Fibroblast of the conjunctiva (primary cell): ENCODE results near the gene NUDC.
"Not testable (repeated sequence)": the region's sequence is repeated elsewhere in the genome, so short reads cannot be mapped to it uniquely, and the experiment has no call there.

ENCODE experiments used
- DNase-seq: peaks from one replicate; pipeline ENCODE4 v3.0.0-alpha.2; 2010; ENCODE audit warnings: low read depth

Gene NUDC

DNA sequence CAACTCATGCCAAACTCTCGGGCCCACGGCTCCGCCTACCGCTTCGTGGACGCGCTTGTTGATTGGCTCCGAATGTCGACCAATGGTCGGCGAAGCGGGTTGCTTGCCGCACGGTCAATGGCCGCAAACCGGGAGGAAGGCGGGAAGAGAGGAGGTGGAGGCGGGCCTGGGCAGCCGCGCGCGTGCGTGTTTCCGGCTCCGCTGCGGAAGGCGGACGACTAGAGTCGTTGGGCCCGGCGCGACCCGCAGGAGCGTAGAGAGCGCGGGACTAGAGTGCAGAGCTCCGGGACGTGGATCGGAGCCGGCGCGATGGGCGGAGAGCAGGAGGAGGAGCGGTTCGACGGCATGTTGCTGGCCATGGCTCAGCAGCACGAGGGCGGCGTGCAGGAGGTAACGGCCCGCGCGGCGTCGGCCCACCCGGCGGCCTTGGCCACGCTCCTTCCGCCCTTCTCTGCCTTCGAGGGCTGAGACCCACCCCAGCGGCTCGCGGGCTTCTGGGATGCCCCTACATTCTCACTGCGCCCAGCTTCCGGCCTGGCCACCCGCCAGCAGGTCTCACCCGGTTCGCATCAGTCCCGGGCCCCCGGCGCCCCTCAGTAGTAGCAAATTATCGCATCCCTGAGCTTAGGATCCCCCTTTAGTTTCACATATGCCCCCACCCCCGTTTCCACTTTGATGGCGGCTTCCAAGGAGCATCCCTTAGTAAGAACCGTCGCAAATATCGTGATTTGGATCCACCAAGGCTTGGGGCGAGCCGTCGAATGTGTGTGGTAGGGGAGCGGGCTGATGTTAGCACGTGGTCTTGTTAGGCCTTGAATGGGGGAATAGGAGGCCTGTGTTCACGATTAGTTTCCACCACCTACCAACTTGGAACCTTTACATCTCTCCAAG, at the start of gene NUDC:
Gene NUDC (plus strand): TSS at position 204 of the 891 bp plus-strand sequence. CDS start 106 bp downstream, at position 310.
- DNase-seq, result peak; percentile 93

DNA sequence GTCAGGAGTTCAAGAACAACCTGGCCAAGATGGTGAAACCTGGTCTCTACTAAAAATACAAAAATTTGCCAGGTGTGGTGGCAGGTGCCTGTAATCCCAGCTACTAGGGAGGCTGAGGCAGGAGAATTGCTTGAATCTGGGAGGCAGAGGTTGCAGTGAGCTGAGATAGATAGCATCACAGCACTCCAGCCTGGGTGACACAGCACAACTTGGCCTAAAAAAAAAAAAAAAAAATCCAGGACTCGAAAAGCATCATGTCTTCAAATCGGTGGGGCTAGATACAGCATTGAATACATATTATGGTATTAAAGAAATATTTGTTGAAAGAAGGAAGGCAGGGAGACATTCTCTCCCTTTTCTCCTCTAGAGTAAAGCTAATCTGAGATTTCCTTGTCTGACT, 48.4 kb upstream of the NUDC start:
- DNase-seq, result not testable (repeated sequence)

DNA sequence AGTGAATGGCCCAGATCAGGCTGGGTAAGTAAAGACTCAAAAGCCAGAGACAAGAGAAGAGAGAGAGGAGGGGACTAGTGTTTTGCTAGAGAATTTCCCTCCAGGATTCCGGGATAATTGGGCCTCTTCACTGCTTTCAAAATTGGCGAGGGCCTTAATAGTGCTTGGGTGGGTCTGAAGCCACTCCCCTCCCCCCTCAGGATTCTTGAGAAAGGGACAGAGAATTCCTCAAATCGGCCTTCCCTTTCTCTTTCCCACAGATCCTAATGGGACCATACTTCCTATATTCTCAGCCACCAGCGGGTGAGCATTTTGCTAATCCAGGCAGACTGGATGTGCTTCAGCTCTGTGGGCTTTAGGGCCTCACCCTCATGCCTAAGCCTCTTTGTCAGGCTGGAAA, 46.6 kb upstream of the NUDC start:
- DNase-seq, result no peak

DNA sequence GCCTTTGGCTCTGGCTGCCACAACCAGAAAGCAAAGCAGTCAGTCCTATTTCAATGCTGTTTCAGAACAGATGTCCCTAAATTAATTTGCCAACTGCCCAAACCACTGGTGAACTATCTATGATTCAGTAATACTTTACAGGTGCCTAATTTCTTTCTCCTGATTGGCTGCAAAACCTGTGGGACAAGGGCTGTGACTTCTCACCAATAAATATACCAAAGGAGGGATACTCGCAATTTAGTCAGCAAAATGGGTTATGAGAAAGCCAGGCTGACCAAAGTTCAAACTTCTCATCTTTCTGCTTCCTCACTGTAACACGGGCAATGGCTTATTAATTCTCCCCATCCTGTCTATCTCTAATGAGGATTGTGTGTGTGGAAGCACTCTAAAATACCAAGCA, 44.2 kb upstream of the NUDC start:
- DNase-seq, result no peak

DNA sequence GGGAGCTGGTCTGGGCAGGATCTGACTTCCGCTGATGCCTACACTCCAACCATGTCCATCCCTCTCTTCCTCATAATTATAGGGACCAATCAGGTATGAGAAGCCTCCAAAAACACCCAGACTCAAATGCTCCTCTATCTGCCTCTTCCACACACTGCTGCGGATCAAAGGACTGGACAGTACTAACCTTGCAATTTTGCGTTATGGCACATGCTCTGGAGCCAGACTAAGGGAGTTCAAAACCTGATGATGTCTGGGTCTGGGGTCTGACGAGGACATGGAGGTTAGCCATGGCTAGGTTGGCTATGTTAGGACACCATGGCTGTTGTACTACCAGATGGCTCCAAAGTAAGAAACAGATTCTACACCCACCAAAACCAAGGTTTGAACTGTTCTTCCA, 41.8 kb upstream of the NUDC start:
- DNase-seq, result no peak

DNA sequence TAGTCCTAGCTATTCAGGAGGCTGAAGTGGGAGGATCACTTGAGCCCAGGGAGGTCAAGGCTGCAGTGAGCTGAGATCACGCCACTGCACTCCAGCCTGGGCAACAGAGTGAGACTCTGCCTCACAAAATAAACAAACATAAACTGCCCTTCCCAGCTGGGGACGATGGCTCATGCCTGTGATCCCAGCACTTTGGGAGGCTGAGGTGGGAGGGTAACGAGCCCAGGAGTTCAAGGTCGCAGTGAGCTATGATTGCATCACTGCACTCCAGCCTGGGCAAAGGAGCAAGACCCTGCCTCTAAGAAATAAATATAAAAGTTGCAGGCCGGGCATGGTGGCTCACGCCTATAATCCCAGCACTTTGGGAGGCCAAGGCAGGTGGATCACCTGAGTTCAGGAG, 39.9 kb upstream of the NUDC start:
- not testable (repeated sequence) for DNase-seq

DNA sequence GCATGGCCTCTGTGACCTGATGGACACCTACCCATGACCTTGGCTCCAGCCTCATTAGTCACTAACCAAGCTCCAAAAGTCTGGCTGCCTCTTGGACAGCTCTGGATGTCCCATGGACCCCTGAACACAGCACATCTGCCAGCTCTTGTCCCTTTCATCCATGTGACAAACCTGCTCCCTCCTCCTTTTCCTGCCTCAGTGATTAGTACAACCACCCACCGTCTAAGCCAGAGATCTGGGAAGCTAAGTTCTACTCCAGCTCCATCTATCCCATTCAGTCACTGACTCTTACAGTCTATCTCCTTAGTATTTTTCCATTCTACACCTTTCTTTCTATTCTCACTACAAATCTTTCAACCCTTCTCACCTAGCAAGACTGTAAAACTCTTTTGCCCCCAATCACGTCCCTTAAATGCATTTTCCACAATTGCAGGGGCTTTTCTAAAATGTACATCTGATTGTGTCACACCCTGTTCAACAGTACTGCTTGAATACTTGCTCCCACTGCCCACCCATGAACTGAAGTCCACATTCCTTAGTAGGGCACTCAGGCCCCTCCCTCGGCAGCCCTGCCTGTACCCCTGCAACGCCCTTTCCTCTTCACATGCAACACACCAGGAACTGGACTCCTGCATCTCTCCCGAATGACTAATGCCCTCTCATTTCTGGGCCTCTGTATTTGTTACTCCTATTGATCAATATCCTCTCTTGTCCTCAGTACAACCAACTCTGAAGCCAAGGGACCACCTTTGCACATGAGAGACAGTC, 38.7 kb upstream of the NUDC start:
- no peak for DNase-seq

DNA sequence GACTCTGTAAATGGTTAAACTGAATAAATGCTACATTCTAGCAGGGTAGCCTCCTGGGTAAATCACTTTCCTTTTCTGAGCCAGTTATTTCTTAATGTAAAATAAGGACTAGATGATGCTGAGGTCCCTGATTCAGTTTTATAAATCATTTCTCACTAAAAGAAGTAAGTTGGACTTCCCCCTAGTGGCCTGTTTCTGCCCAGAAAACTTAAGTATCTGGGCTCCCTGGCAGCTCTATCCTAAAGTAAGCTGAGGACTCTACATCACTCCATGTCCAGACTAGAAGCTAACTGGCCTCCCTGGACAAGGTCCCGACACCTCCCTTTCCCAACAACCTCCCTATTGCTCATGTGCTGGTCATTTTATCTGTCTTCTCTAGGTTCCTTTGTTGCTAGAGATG, 34.4 kb upstream of the NUDC start:
- DNase-seq, result no peak

DNA sequence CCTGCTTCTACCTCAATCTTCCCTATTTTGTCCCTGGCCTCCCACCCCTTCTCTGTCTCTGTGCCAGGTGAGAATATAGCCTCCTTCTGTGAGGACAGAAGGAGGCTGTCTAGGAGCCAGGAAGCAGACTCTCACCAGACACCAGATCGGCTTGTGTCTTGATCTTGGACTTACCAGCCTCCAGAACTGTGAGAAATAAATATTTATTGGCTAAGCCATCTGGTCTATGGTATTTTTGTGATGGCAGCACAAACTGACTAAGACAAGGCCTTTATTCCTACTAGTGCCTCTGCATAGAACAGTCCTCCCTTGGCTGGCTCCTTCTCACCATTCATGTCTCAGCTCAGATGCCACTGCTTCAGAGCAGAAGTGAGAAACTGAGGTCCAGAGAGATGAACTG, 33.3 kb upstream of the NUDC start:
- DNase-seq, result no peak

DNA sequence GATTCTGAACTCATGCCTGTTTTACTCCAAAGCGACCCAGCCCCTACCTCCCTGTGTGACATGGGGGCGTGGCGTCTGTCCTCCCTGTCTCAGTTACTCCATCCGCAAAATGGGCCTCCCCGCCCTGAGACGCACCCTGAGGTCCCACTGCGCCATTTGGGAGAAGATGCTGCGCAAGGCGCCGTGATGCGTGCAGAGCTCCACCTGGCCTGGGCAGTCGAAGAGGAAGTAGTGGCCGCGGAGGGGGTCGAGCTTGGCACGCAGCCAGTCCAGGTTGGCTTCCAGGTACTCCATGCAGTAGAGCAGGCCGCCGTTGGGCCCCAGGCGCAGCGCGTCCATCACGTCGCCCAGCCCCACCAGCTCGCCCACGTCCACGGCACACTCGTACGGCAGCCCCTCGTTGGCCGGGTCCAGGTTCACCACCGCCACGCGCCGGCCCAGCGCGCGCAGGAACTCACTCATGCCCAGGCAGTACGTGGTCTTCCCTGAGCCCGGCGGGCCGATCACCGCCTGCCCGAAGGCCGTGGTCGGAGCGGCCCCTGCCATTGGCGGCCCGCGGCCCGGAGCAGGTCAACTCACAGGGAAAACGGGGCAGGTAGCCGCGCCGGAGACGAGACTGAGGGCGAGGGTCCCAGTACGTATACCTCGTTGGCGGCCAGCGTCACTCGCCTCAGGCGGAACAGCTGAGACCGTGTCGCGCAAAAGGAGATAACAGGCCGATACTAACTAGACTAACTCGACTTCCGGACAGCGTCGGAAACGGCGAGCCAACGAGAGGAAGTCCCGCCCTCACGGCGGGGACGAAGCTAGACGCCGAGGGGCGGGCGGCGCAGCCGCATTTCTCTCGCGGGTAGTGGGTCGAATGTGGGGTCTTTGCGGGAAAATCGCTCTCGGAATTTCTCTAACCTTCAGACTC, 31.7 kb upstream of the NUDC start, which contains the start of gene GPN2:
Gene GPN2 (minus strand): TSS at position 733 of the 916 bp plus-strand sequence. CDS start 187 bp downstream, at position 546.
- peak; percentile 47 for DNase-seq

DNA sequence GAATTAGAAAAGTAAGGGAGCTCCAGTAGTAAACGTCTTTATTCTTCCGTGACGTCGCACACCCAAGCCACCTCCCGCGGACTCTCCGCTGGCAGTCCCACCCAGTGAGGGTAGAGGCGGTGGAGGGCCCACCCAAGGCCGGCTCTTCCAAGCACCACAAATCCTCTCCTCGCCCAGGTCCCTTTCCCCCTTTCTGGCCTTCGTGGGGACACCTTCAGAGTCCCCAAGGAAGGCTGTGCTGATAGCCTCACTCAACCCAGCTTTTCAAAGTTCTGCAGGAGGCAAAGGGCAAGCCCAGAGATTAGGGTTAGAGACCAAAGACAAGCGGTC, 31.1 kb upstream of the NUDC start:
- no peak for DNase-seq

DNA sequence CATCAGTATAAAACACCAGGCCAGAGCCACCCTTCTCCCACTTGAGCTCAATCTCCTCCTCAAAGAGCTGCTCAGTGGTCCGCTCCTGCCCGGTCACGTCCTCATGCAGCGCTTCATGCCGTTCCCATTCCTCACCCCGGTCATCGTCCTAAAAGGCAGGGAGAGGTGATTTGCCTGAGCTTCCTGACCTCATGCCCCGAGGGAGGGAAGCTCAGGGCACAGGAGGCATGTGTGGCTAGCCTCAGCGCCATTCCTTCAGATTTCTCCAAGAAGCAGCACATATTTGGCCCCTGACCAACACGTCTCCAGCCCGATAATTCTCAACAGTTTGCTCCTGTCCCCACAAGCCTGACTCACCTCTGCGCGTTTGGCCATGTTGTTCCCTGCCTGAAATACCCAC, 27.3 kb upstream of the NUDC start:
- DNase-seq, result no peak

DNA sequence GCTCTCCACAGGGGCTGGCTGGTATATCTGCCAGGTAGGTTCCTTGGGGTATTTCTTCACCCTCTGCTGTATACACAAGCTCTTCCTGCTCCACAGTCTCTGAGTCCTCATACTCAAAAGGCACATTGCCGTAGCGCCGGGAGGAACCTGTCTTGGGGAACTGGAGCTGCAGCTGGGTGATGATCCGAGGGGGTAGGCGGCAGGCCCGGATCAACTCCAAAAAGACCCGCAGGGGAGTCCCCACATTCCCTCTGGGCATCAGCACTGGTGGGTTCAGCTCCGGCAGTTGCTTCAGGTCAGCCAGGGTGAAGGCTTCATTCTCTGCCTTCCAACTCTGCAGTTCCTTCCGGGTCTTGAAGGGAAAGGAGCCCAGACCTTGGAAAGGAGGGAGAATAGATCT, 24.2 kb upstream of the NUDC start:
- DNase-seq, result no peak

DNA sequence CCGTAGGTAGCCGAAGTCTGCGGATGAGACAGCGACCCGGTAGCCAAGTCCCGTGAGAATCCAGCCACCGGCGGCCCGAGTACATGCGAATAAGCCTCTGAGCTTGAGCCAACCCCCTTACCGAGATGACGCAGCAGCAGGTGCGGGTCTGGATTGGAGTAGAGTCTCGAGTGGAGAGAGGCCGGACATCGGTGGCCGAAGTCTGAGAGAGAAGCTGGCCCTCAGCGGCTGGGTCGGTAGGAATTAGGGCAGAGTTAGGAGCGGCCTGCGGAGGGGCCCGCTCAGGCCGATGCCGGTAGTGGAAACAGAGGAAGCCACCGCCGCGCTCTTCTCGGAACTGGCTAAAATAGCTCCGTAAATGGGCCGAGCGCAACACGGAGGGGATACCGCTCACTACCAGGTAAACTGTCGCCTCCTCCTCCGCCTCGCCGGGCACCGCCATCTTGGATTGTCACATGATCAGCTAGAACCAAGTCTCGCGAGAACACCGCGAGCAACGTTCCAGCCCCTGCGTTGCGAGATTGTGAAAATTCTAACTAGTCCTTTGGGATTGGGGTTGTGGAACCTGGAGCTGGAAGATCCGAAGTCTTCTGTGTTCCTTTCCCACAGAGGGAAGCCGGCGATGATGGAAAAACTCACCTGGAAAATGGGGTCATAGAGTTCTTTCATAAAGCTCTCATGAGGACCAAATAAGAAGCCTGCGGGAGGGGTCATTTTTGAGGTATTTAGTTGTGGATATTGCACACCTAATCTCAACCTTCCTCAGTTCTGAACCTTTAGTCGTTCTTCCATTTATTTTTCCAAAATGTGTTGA, 21.3 kb upstream of the NUDC start, which contains the start of gene GPATCH3:
Gene GPATCH3 (minus strand): TSS at position 467 of the 814 bp plus-strand sequence. CDS start 25 bp downstream, at position 442.
- peak; percentile 90 for DNase-seq

DNA sequence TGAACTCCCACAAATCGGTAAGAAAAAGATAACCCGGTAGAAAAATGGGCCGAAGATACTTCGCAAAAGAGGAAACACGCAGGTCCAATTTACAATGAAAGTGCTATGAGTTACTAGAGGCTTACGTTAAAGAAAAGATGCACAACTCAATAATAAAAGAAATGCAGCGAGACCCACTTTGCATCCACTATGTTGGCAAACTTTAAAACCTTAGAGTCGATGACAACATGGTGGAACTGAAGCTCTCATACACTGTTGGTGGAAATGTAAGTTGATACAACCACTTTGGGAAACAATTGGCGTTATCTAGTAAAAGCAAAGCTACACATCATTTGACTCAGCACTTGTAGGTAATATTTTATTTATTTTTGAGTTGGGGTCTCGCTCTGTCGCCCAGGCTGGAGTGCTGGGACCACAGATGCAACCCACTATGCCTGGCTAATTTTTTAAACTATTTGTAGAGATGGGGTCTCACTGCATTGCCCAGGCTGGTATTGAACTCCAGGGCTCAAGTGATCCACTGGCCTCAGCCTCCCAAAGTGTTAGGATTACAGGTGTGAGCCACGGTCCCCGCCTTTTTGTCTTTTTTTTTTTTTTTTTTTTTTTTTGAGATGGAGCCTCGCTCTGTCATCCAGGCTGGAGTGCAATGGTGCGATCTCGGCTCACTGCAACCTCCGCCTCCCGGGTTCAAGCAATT, 20.6 kb upstream of the NUDC start:
- no peak for DNase-seq

DNA sequence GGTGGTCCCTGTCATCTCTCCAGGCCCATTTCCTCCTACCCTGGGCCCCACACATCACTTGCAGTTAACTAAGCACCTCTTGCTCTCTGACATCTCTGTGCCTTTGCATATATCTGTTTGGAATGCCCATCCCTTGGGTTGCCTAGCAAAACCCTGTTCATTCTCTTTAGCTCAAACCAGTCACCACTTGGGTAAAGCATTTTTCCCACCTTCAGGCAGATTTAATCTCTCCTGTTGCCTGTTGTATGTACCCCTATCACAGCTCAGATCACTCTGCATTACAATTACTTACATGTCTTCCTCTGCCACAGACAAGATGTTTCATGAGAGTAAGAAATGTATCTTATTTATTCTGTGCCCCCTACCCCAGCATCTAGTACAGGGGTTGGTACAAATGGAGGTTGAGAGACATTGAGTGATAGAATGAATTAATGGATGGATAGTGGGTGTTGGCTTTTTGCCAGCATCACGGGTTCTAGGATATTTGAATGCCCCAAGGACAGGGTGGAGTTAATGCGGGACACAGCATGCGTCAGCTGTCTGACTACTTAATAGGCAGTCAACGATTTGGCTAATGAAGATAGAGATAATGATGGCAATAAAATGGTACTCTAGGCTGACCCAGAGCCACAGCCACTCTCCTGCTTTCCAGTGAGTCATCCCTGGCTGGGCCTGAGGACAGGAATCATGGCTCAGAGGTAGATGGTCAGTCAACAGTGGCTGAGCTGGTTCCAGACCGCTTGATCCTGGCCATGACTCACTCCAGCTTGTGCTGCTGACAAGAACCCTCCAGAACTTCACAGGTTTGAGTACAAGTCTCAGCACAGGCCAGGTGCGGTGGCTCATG, 14.2 kb upstream of the NUDC start:
- peak; percentile 30 for DNase-seq

DNA sequence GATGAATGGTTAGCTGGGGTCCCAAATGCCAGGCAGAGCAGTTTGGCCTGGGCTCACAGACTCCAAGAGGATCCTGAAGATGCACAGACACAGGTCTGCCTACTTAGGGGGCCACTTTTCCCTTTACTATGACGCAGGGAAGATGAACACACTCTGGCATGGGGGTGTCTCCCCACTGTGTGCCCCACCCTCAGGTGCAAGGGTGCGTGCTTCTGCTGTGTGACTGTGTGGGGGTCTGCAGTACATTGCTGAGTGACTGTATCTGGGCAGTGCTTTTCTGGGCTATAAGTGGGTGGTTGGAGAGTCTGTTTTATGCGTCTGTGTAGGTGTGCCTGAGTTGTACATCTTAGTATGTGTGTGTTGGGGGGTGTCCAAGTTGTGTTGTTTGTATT, 11.6 kb upstream of the NUDC start:
- DNase-seq, result no peak

DNA sequence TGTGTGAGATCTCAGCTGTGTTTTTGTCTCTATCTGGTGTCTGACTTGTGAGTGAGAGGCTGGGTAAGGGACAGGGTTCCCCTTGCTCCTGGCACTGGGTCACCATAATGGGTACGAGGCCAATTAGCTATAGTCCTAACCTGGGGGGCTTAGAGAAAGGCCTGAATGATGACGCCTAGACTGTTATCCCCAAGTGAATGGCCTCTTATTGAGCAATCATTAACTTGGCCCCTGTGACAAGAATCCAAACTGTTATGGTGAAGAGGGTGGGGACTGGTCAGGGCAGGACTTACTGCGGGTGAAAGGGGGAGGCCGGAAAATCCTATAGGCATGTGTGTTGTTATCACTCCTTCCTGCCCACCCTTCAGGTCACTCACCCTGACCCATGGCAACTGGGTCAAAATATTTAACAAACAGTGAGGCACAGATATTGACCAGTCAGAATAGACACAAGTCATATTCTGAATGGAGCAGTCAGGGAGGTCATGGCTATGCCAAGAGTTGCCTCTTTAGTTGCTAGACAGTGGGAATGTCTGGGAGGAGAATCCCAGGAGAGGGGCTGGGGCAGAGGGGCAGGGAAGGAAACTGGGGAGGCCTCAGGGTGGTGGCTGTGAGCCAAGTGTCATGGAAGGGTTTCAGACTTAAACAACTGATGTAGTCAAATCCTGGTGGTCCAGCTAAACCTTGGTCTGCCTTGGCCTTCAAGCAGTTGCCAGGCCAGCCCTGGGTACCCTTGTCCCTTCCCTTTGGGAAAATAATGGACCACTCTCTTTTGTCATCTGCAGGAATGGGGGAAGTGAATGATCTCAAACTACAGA, 11.0 kb upstream of the NUDC start:
- no peak for DNase-seq
